MM.1S (cell line): ENCODE data around the gene GLUL.

Source experiments
- DNase-seq: peaks from one replicate; pipeline ENCODE4 v3.0.0-alpha.2; 2015
- H2AFZ ChIP-seq: fragments of 300-600 bp; sonication (generic); 2 replicates; pipeline ENCODE4 v1.6.0; 2016; ENCODE audit warnings: antibody characterized with exemption, low read length
- H3F3A ChIP-seq: fragments of 300-600 bp; sonication (generic); 2 replicates; pipeline ENCODE4 v1.6.1; 2016; ENCODE audit warnings: mild to moderate bottlenecking, antibody characterized with exemption, low read length, moderate library complexity, mixed read lengths; ENCODE audit not compliant: insufficient read depth
- H3K27ac ChIP-seq: fragments of 300-600 bp; sonication (generic); 2 replicates; pipeline ENCODE4 v1.5.1; 2016; ENCODE audit warnings: mild to moderate bottlenecking, low read length
- H3K27me3 ChIP-seq: fragments of 300-600 bp; sonication (generic); replicated peaks from 2 replicates; pipeline ENCODE4 v1.6.0; 2016; ENCODE audit warnings: low read length; ENCODE audit not compliant: insufficient read depth
- H3K36me3 ChIP-seq: fragments of 300-600 bp; sonication (generic); replicated peaks from 2 replicates; pipeline ENCODE4 v1.6.1; 2016; ENCODE audit warnings: mild to moderate bottlenecking, low read length, mixed read lengths; ENCODE audit not compliant: insufficient read depth
- H3K4me1 ChIP-seq: fragments of 300-600 bp; sonication (generic); 2 replicates; pipeline ENCODE4 v1.6.1; 2016; ENCODE audit warnings: low read length, mixed read lengths
- H3K4me2 ChIP-seq: fragments of 300-600 bp; sonication (generic); 2 replicates; pipeline ENCODE4 v1.6.0; 2016; ENCODE audit warnings: low read depth, low read length
- H3K4me3 ChIP-seq: fragments of 300-600 bp; sonication (generic); 2 replicates; pipeline ENCODE4 v1.5.1; 2016; ENCODE audit warnings: low read length, mixed read lengths
- H3K79me2 ChIP-seq: fragments of 300-600 bp; sonication (generic); 2 replicates; pipeline ENCODE4 v1.6.1; 2016; ENCODE audit warnings: mixed run types, low read length, mixed read lengths
- H3K9ac ChIP-seq: fragments of 300-600 bp; sonication (generic); 2 replicates; pipeline ENCODE4 v1.6.1; 2016; ENCODE audit warnings: low read length, mixed read lengths
- H3K9me2 ChIP-seq: fragments of 300-600 bp; sonication (generic); replicated peaks from 2 replicates; pipeline ENCODE4 v1.6.1; 2016; ENCODE audit warnings: mild to moderate bottlenecking, low read length, mixed read lengths; ENCODE audit not compliant: insufficient read depth
- H3K9me3 ChIP-seq: fragments of 300-600 bp; sonication (generic); replicated peaks from 2 replicates; pipeline ENCODE4 v1.6.1; 2016; ENCODE audit warnings: mild to moderate bottlenecking, low read length, mixed read lengths; ENCODE audit not compliant: insufficient read depth
- H4K20me1 ChIP-seq: fragments of 300-600 bp; sonication (generic); 2 replicates; pipeline ENCODE4 v1.6.1; 2016; ENCODE audit warnings: mild to moderate bottlenecking, low read length, moderate library complexity, mixed read lengths; ENCODE audit not compliant: insufficient read depth
- CTCF ChIP-seq: fragments of 300-600 bp; sonication (generic); IDR thresholded peaks from 2 replicates; pipeline ENCODE4 v1.5.1; 2016; ENCODE audit warnings: antibody characterized with exemption, low read length, mixed read lengths
- EZH2 ChIP-seq: fragments of 300-600 bp; sonication (generic); optimal IDR thresholded peaks from 2 replicates; pipeline ENCODE3; 2017; ENCODE audit warnings: low read depth, mild to moderate bottlenecking, antibody characterized with exemption, low read length, mixed read lengths
- EZH2phosphoT487 ChIP-seq: fragments of 300-600 bp; sonication (generic); IDR thresholded peaks from 2 replicates; pipeline ENCODE4 v1.6.1; 2018; ENCODE audit warnings: antibody characterized with exemption, low read length

Gene GLUL

GRCh38 chr1:182431278-182431677, 39.7 kb upstream of the GLUL start:
- no peaks in the 10 kb centered on the region for H3K9me2 ChIP-seq
- no peaks in the 10 kb centered on the region for H3K36me3 ChIP-seq
- no peaks in the 10 kb centered on the region for H3K27me3 ChIP-seq
- DNase-seq = no peak
- H3K4me1 ChIP-seq = peaks cover 20% of the 10 kb centered on the region
- no peak overlapping the region for H3K27ac ChIP-seq
- no peak overlapping the region for H3K9ac ChIP-seq
- no peak overlapping the region for H3K4me2 ChIP-seq
- 0 out of 2 replicates have a peak, but pooled peaks cover 5% of the 10 kb centered on the region for H3F3A ChIP-seq
- no peaks in the 10 kb centered on the region for H4K20me1 ChIP-seq
- no peaks in the 10 kb centered on the region for H3K9me3 ChIP-seq
- H3K79me2 ChIP-seq = no peaks in the 10 kb centered on the region
- H3K4me3 ChIP-seq = no peak overlapping the region
- no peak for TF ChIP-seq CTCF
- TF ChIP-seq EZH2 = no peak
- TF ChIP-seq EZH2phosphoT487 = no peak
- no peak overlapping the region for H2AFZ ChIP-seq

- Histone ChIP-seq H4K20me1 (no peaks in the 10 kb centered on the region), H3K27ac (peak overlapping the region; percentile 15; the same call in 1 of the 2 replicates), H3K9me2 (no peaks in the 10 kb centered on the region), H3K79me2 (no peaks in the 10 kb centered on the region), H3K27me3 (no peaks in the 10 kb centered on the region), H3F3A (0 out of 2 replicates have a peak, but pooled peaks cover 5% of the 10 kb centered on the region), H3K9me3 (no peaks in the 10 kb centered on the region), H3K4me1 (peaks cover 20% of the 10 kb centered on the region), H3K36me3 (no peaks in the 10 kb centered on the region), H3K4me2 (peak overlapping the region; percentile 12; the same call in 1 of the 2 replicates), H3K9ac (no peak overlapping the region), H3K4me3 (no peak overlapping the region), H2AFZ (no peak overlapping the region)
- no peak for TF ChIP-seq CTCF
- no peak for TF ChIP-seq EZH2phosphoT487
- TF ChIP-seq EZH2 = no peak
- peak; percentile 89 for DNase-seq
These were observed 38.9 kb upstream of the GLUL start for GRCh38 chr1:182430263-182431068.

GRCh38 chr1:182428043-182428442, 36.5 kb upstream of the GLUL start:
- Histone ChIP-seq H3K4me1 (peaks cover 20% of the 10 kb centered on the region), H2AFZ (no peak overlapping the region), H3K27ac (no peak overlapping the region), H3K9me2 (no peaks in the 10 kb centered on the region), H3K36me3 (no peaks in the 10 kb centered on the region), H3K9ac (no peak overlapping the region), H3K79me2 (no peaks in the 10 kb centered on the region), H3K4me2 (no peak overlapping the region), H3K9me3 (no peaks in the 10 kb centered on the region), H3K27me3 (no peaks in the 10 kb centered on the region), H3K4me3 (no peak overlapping the region), H4K20me1 (no peaks in the 10 kb centered on the region), H3F3A (0 out of 2 replicates have a peak, but pooled peaks cover 5% of the 10 kb centered on the region)
- TF ChIP-seq CTCF (no peak), EZH2phosphoT487 (no peak), EZH2 (no peak)
- DNase-seq = no peak
